CD14-positive monocyte (primary cell): ENCODE data around the gene GDPD4. TPM values are rescaled to one million over a fixed set of nuclear protein-coding genes. Genes with fewer than 3 reads are reported as not detected.

ENCODE experiments used
- DNase-seq, 3 donors: peaks; one replicate each; pipeline ENCODE4 v3.0.0-alpha.2; 2011 to 2022
- H2AFZ ChIP-seq: 2 replicates; pipeline ENCODE4 v1.6.0; 2012; ENCODE audit warnings: mild to moderate bottlenecking, low read depth, low read length, inconsistent platforms; ENCODE audit not compliant: insufficient read depth, poor library complexity, severe bottlenecking
- H3K27ac ChIP-seq, 2 donors: 1 replicate in 1 of 2; 2 replicates in 1 of 2; pipeline ENCODE4 v1.5.1; 2012 to 2013; ENCODE audit warnings: low read length in 2 of 2, control low read depth in 1 of 2, inconsistent platforms in 1 of 2, low read depth in 1 of 2, mild to moderate bottlenecking in 1 of 2
- H3K27me3 ChIP-seq, 2 donors: one replicate each; pipeline versions ENCODE4 v1.6.0 to v1.6.1; 2011 to 2013; ENCODE audit warnings: low read length in 2 of 2; ENCODE audit not compliant: control insufficient read depth in 2 of 2, insufficient read depth in 2 of 2
- H3K36me3 ChIP-seq, 2 donors: replicated peaks in 1 of 2; 1 replicate in 1 of 2; 2 replicates in 1 of 2; pipeline versions ENCODE4 v1.5.1 to v1.6.1; 2012 to 2013; ENCODE audit warnings: low read length in 2 of 2, control low read depth in 1 of 2, inconsistent platforms in 1 of 2, mild to moderate bottlenecking in 1 of 2; ENCODE audit not compliant: insufficient read depth in 2 of 2, control insufficient read depth in 1 of 2
- H3K4me1 ChIP-seq, 2 donors: 1 replicate in 1 of 2; 2 replicates in 1 of 2; pipeline versions ENCODE4 v1.5.1 to v1.6.1; 2012 to 2013; ENCODE audit warnings: low read length in 2 of 2, control low read depth in 1 of 2, inconsistent platforms in 1 of 2, mild to moderate bottlenecking in 1 of 2, moderate library complexity in 1 of 2; ENCODE audit not compliant: insufficient read depth in 2 of 2, control insufficient read depth in 1 of 2
- H3K4me2 ChIP-seq: replicated peaks from 2 replicates; pipeline ENCODE3; 2012; ENCODE audit warnings: low read length, moderate library complexity, mild to moderate bottlenecking; ENCODE audit not compliant: poor library complexity, severe bottlenecking; ENCODE audit errors: extremely low read depth
- H3K4me3 ChIP-seq, 3 experiments: fragments of 200-600 bp in 1 of 3; sonication (generic) in 1 of 3; replicated peaks in 1 of 3; 1 replicate in 2 of 3; 2 replicates in 1 of 3; pipeline ENCODE4 v1.5.1; 2011 to 2013; ENCODE audit warnings: low read length in 3 of 3, mild to moderate bottlenecking in 3 of 3, control low read depth in 2 of 3, low read depth in 2 of 3, inconsistent platforms in 1 of 3, moderate library complexity in 1 of 3
- H3K79me2 ChIP-seq: 2 replicates; pipeline ENCODE4 v1.6.0; 2012; ENCODE audit warnings: mild to moderate bottlenecking, control low read depth, inconsistent platforms, low read length, moderate library complexity; ENCODE audit not compliant: insufficient read depth
- H3K9ac ChIP-seq: 2 replicates; pipeline ENCODE4 v1.6.0; 2017; ENCODE audit warnings: low read length, mild to moderate bottlenecking; ENCODE audit not compliant: insufficient read depth, poor library complexity, severe bottlenecking
- H3K9me3 ChIP-seq, 2 donors: replicated peaks in 1 of 2; 1 replicate in 1 of 2; 2 replicates in 1 of 2; pipeline versions ENCODE4 v1.5.1 to v1.6.1; 2012 to 2013; ENCODE audit warnings: low read length in 2 of 2, control low read depth in 1 of 2; ENCODE audit not compliant: control insufficient read depth in 1 of 2, insufficient read depth in 1 of 2
- H4K20me1 ChIP-seq: 2 replicates; pipeline ENCODE4 v1.6.0; 2012; ENCODE audit warnings: mild to moderate bottlenecking, low read length, control low read depth, moderate library complexity; ENCODE audit not compliant: insufficient read depth
- H3K27ac Mint-ChIP-seq, 7 donors: one replicate each; pipeline ENCODE4 v1.8.0; 2020; ENCODE audit warnings: mild to moderate bottlenecking in 7 of 7, mixed read lengths in 7 of 7, moderate library complexity in 6 of 7, inconsistent platforms in 2 of 7
- H3K27me3 Mint-ChIP-seq, 3 donors: one replicate each; pipeline ENCODE4 v1.8.0; 2021 to 2022; ENCODE audit warnings: low read depth in 3 of 3, mild to moderate bottlenecking in 3 of 3, mixed read lengths in 3 of 3, moderate library complexity in 3 of 3, inconsistent platforms in 1 of 3
- H3K36me3 Mint-ChIP-seq, 2 donors: one replicate each; pipeline ENCODE4 v1.8.0; 2020; ENCODE audit warnings: mixed read lengths in 2 of 2, inconsistent platforms in 1 of 2, mild to moderate bottlenecking in 1 of 2
- H3K4me1 Mint-ChIP-seq: one replicate; pipeline ENCODE4 v1.8.0; 2020; ENCODE audit warnings: mild to moderate bottlenecking, mixed read lengths
- H3K4me3 Mint-ChIP-seq, 2 donors: one replicate each; pipeline ENCODE4 v1.8.0; 2020; ENCODE audit warnings: mild to moderate bottlenecking in 2 of 2, mixed read lengths in 2 of 2, moderate library complexity in 1 of 2
- H3K9me3 Mint-ChIP-seq, 7 donors: one replicate each; pipeline ENCODE4 v1.8.0; 2020 to 2022; ENCODE audit warnings: mixed read lengths in 7 of 7, mild to moderate bottlenecking in 6 of 7, moderate library complexity in 6 of 7, inconsistent platforms in 2 of 7
- CTCF ChIP-seq: fragments of 200-600 bp; IDR thresholded peaks from one replicate; pipeline ENCODE4 v1.8.0; 2022; ENCODE audit warnings: antibody characterized with exemption, mild to moderate bottlenecking
- WGBS: methylation state at CpG from one replicate; pipeline ENCODE4 v1.1.5; 2013; ENCODE audit warnings: missing lambda C conversion rate; ENCODE audit not compliant: insufficient coverage; 5-methylcytosine and 5-hydroxymethylcytosine counted together
- intact Hi-C, 2 donors: fragments of 100-400 bp; cut with micrococcal nuclease; formaldehyde crosslinking; loops; one replicate each; pipeline versions ENCODE4 v1.15.0 to v1.15.1; 2023
- polyA plus RNA-seq, 3 donors: library from polyadenylated mRNA; depleted of rRNA in 1 of 3; unstranded in 2 of 3; stranded (reverse) in 1 of 3; fragments of 300-500 nt in 2 of 3; fragments of >200 nt in 1 of 3; fragmentation: Illumina TruSeq in 2 of 3; gene quantifications; 1 replicate in 2 of 3; 2 replicates in 1 of 3; pipeline ENCODE4 v1.2.3, GENCODE V29; 2012 to 2021

Gene GDPD4
- polyA plus RNA-seq, 3 donors: not detected

GRCh38 chr11:77204754-77205466, 96.6 kb downstream of the GDPD4 start:
- Histone ChIP-seq H2AFZ (no peak overlapping the region), H3K4me2 (no peak overlapping the region), H3K36me3 (peaks cover 0 to 5% of the 10 kb centered on the region in 2 donors), H4K20me1 (no peaks in the 10 kb centered on the region), H3K27me3 (no peaks in the 10 kb centered on the region), H3K27ac (no peak overlapping the region), H3K9ac (no peak overlapping the region), H3K4me1 (peaks cover 0 to 5% of the 10 kb centered on the region in 2 donors), H3K9me3 (no peaks in the 10 kb centered on the region), H3K79me2 (no peaks in the 10 kb centered on the region), H3K4me3 (no peak overlapping the region)
- no peak overlapping the region for H3K4me3 Mint-ChIP-seq
- peaks cover 0 to 1% (median 0%) of the 10 kb centered on the region in 3 donors for H3K27me3 Mint-ChIP-seq
- 93% methylated on average over 10 of the region's 12 CpGs for WGBS
- no peak overlapping the region for H3K27ac Mint-ChIP-seq
- no peaks in the 10 kb centered on the region for H3K9me3 Mint-ChIP-seq
- DNase-seq: no peak
- intact Hi-C loops: no loop called here
- TF ChIP-seq CTCF: no peak
- H3K36me3 Mint-ChIP-seq: peaks cover 7 to 16% of the 10 kb centered on the region in 2 donors
- H3K4me1 Mint-ChIP-seq: peaks cover 11% of the 10 kb centered on the region

- H3K27ac ChIP-seq: no peak overlapping the region
- peaks cover 0 to 5% of the 10 kb centered on the region in 2 donors for H3K36me3 ChIP-seq
- Mint-ChIP-seq H3K36me3 (peaks cover 7 to 19% of the 10 kb centered on the region in 2 donors), H3K27ac (peak overlapping the region in 1 of 7 donors; percentile 53), H3K4me1 (peaks cover 12% of the 10 kb centered on the region), H3K9me3 (no peaks in the 10 kb centered on the region), H3K4me3 (no peak overlapping the region), H3K27me3 (peaks cover 0 to 1% (median 0%) of the 10 kb centered on the region in 3 donors)
- 94% methylated on average over 17 of the region's 20 CpGs for WGBS
- no peaks in the 10 kb centered on the region for H4K20me1 ChIP-seq
- no peak for DNase-seq
- no peaks in the 10 kb centered on the region for H3K27me3 ChIP-seq
- TF ChIP-seq CTCF: no peak
- intact Hi-C loops: no loop called here
- no peaks in the 10 kb centered on the region for H3K79me2 ChIP-seq
- H3K9me3 ChIP-seq: no peaks in the 10 kb centered on the region
- no peak overlapping the region for H3K4me3 ChIP-seq
- peaks cover 0 to 5% of the 10 kb centered on the region in 2 donors for H3K4me1 ChIP-seq
- H3K9ac ChIP-seq: no peak overlapping the region
- no peak overlapping the region for H3K4me2 ChIP-seq
- H2AFZ ChIP-seq: no peak overlapping the region
These were observed 97.4 kb downstream of the GDPD4 start for GRCh38 chr11:77203901-77204753.
